Measurements from ENCODE around the gene RNF214. TPM values are rescaled to one million over a fixed set of nuclear protein-coding genes. Genes with fewer than 3 reads are reported as not detected.
"Not testable (repeated sequence)": the region's sequence is repeated elsewhere in the genome, so short reads cannot be mapped to it uniquely, and the experiment has no call there.

RNF214 gene
- total and polyA plus RNA-seq, 8 donors: 21.5 to 37.1 (median 30.9) TPM

- ATAC-seq: no peak
- TF ChIP-seq CTCF (IDR thresholded peaks at IDR 0.05): no peak
- Histone ChIP-seq H3K4me3 (no peak overlapping the region), H3K4me1 (no peaks in the 10 kb centered on the region), H3K27me3 (no peaks in the 10 kb centered on the region), H3K27ac (no peak overlapping the region), H3K9me3 (no peaks in the 10 kb centered on the region), H3K36me3 (peaks cover 0 to 27% of the 10 kb centered on the region in 2 donors)
- no peak for DNase-seq
- intact Hi-C loops (cut with DNase I): no loop called here
These were observed 33.3 kb downstream of the RNF214 start for GRCh38 chr11:117265745-117266144.

GRCh38 chr11:117269856-117270255 lies 37.4 kb downstream of the RNF214 start:
- intact Hi-C loops (cut with DNase I): no loop called here
- no peaks in the 10 kb centered on the region for H3K9me3 ChIP-seq

GRCh38 chr11:117271208-117271607 lies 38.7 kb downstream of the RNF214 start:
- ATAC-seq (no peak), DNase-seq (no peak)
- Histone ChIP-seq H3K4me3 (no peak overlapping the region), H3K27me3 (no peaks in the 10 kb centered on the region), H3K27ac (no peak overlapping the region), H3K4me1 (no peaks in the 10 kb centered on the region), H3K9me3 (no peaks in the 10 kb centered on the region), H3K36me3 (peaks cover 0 to 12% of the 10 kb centered on the region in 2 donors)
- no peak for TF ChIP-seq CTCF (IDR thresholded peaks at IDR 0.05)
- intact Hi-C loops (cut with DNase I): no loop called here

More at GRCh38 chr11:117269856-117270255, 37.4 kb downstream of the RNF214 start:
- TF ChIP-seq CTCF (IDR thresholded peaks at IDR 0.05): no peak
- Histone ChIP-seq H3K36me3 (peaks cover 0 to 12% of the 10 kb centered on the region in 2 donors), H3K4me3 (no peak overlapping the region), H3K27ac (no peak overlapping the region), H3K27me3 (no peaks in the 10 kb centered on the region), H3K4me1 (no peaks in the 10 kb centered on the region)
- DNase-seq (no peak), ATAC-seq (no peak)

GRCh38 chr11:117272175-117272574 lies 39.7 kb downstream of the RNF214 start:
- intact Hi-C loops (cut with DNase I); H3K36me3 ChIP-seq; DNase-seq; H3K9me3 ChIP-seq; ATAC-seq; H3K4me1 ChIP-seq; H3K27ac ChIP-seq; H3K4me3 ChIP-seq; H3K27me3 ChIP-seq: not testable (repeated sequence)

- no peak overlapping the region for H3K4me3 ChIP-seq
- H3K9me3 ChIP-seq: no peaks in the 10 kb centered on the region
- H3K27me3 ChIP-seq: no peaks in the 10 kb centered on the region
- peaks cover 0 to 4% of the 10 kb centered on the region in 2 donors for H3K36me3 ChIP-seq
- no peak for TF ChIP-seq CTCF (IDR thresholded peaks at IDR 0.05)
- DNase-seq (no peak), ATAC-seq (peak; percentile 49)
- intact Hi-C loops (cut with DNase I): no loop called here
- no peaks in the 10 kb centered on the region for H3K4me1 ChIP-seq
- no peak overlapping the region for H3K27ac ChIP-seq
These were observed 41.2 kb downstream of the RNF214 start for GRCh38 chr11:117273550-117274289.

- Histone ChIP-seq H3K27ac (no peak overlapping the region), H3K27me3 (no peaks in the 10 kb centered on the region), H3K36me3 (peaks cover 0 to 29% of the 10 kb centered on the region in 2 donors), H3K4me1 (peaks cover 0 to 3% of the 10 kb centered on the region in 2 donors), H3K4me3 (no peak overlapping the region), H3K9me3 (no peaks in the 10 kb centered on the region)
- DNase-seq (no peak), ATAC-seq (no peak)
- TF ChIP-seq CTCF (IDR thresholded peaks at IDR 0.05): no peak
- intact Hi-C loops (cut with DNase I): no loop called here
These were observed 45.9 kb downstream of the RNF214 start for GRCh38 chr11:117278347-117278746.

Data from left lung (tissue), 10 donors.